ENCODE data around the gene NF2. TPM values are rescaled to one million over a fixed set of nuclear protein-coding genes. Genes with fewer than 3 reads are reported as not detected.

Gene NF2
- total RNA-seq, 2 experiments from 2014 or later: 23.1 to 24.5 TPM

- CTCF ChIA-PET: no interaction called here
- ATAC-seq (ENCODE audit: poor library complexity): no peak
These were observed 116.6 kb downstream of the NF2 start, which contains the start of gene CABP7 for GRCh38 chr22:29719899-29720645. Gene CABP7 (plus strand): TSS chr22:29720003. CDS start chr22:29720425, 422 bp downstream.

GRCh38 chr22:29720811-29721323, 117.4 kb downstream of the NF2 start:
- no peaks in the 10 kb centered on the region for H3K36me3 ChIP-seq (ENCODE audit: insufficient read depth, low read length)
- H3K4me3 Mint-ChIP-seq: no peak overlapping the region
- no peak overlapping the region for H3K4me3 ChIP-seq (ENCODE audit: low read length)
- no peak overlapping the region for H3K27ac ChIP-seq (ENCODE audit: low read depth in 1 of 2, low read length in 2 of 2)
- no peak for DNase-seq
- no peak for TF ChIP-seq CTCF (IDR thresholded peaks at IDR 0.05)
- H3K27ac Mint-ChIP-seq: no peak overlapping the region
- H3K36me3 Mint-ChIP-seq (ENCODE audit: low read depth): no peaks in the 10 kb centered on the region
- H3K9me3 ChIP-seq (ENCODE audit: control insufficient read depth in 1 of 2, insufficient read depth in 1 of 2, low read length in 2 of 2): peaks cover 0 to 8% of the 10 kb centered on the region in 2 experiments
- POLR2A ChIA-PET: no interaction called here
- H3K9me3 Mint-ChIP-seq: no peaks in the 10 kb centered on the region
- H3K27me3 Mint-ChIP-seq: peaks cover 46% of the 10 kb centered on the region
- H3K4me1 ChIP-seq (ENCODE audit: insufficient read depth, low read length): peaks cover 7% of the 10 kb centered on the region
- ATAC-seq (ENCODE audit: poor library complexity): no peak
- peaks cover 28 to 47% of the 10 kb centered on the region in 2 experiments for H3K27me3 ChIP-seq (ENCODE audit: control insufficient read depth in 1 of 2, insufficient read depth in 2 of 2, low read length in 2 of 2)
- intact Hi-C loops (cut with DNase I, micrococcal nuclease): no loop called here
- CTCF ChIA-PET: no interaction called here
- peaks cover 7% of the 10 kb centered on the region for H3K4me1 Mint-ChIP-seq (ENCODE audit: low read depth)

More at GRCh38 chr22:29719899-29720645, 116.6 kb downstream of the NF2 start, which contains the start of gene CABP7:
- Mint-ChIP-seq H3K27me3 (peaks cover 50% of the 10 kb centered on the region), H3K36me3 (ENCODE audit: low read depth) (no peaks in the 10 kb centered on the region), H3K9me3 (no peaks in the 10 kb centered on the region), H3K4me3 (peak within 1 kb of the TSS; percentile 30), H3K27ac (no peak within 1 kb of the TSS), H3K4me1 (ENCODE audit: low read depth) (peaks cover 7% of the 10 kb centered on the region)
- no peak for TF ChIP-seq CTCF (IDR thresholded peaks at IDR 0.05)
- H3K9me3 ChIP-seq (ENCODE audit: control insufficient read depth in 1 of 2, insufficient read depth in 1 of 2, low read length in 2 of 2): peaks cover 0 to 8% of the 10 kb centered on the region in 2 experiments
- H3K4me3 ChIP-seq (ENCODE audit: low read length): no peak within 1 kb of the TSS
- POLR2A ChIA-PET: no interaction called here
- H3K27me3 ChIP-seq (ENCODE audit: control insufficient read depth in 1 of 2, insufficient read depth in 2 of 2, low read length in 2 of 2): peaks cover 28 to 47% of the 10 kb centered on the region in 2 experiments
- intact Hi-C loops (cut with DNase I, micrococcal nuclease): no loop called here
- peaks cover 7% of the 10 kb centered on the region for H3K4me1 ChIP-seq (ENCODE audit: insufficient read depth, low read length)
- no peaks in the 10 kb centered on the region for H3K36me3 ChIP-seq (ENCODE audit: insufficient read depth, low read length)
- no peak for DNase-seq
- H3K27ac ChIP-seq (ENCODE audit: low read depth in 1 of 2, low read length in 2 of 2): no peak within 1 kb of the TSS

GRCh38 chr22:29722151-29722550, 118.7 kb downstream of the NF2 start:
- peaks cover 0 to 8% of the 10 kb centered on the region in 2 experiments for H3K9me3 ChIP-seq (ENCODE audit: control insufficient read depth in 1 of 2, insufficient read depth in 1 of 2, low read length in 2 of 2)
- H3K4me1 ChIP-seq (ENCODE audit: insufficient read depth, low read length): peaks cover 7% of the 10 kb centered on the region
- Mint-ChIP-seq H3K9me3 (no peaks in the 10 kb centered on the region), H3K4me1 (ENCODE audit: low read depth) (peaks cover 7% of the 10 kb centered on the region), H3K4me3 (no peak overlapping the region), H3K27me3 (peaks cover 33% of the 10 kb centered on the region), H3K36me3 (ENCODE audit: low read depth) (no peaks in the 10 kb centered on the region), H3K27ac (no peak overlapping the region)
- no peak for TF ChIP-seq CTCF (IDR thresholded peaks at IDR 0.05)
- peaks cover 22 to 40% of the 10 kb centered on the region in 2 experiments for H3K27me3 ChIP-seq (ENCODE audit: control insufficient read depth in 1 of 2, insufficient read depth in 2 of 2, low read length in 2 of 2)
- no peak overlapping the region for H3K27ac ChIP-seq (ENCODE audit: low read depth in 1 of 2, low read length in 2 of 2)
- POLR2A ChIA-PET: no interaction called here
- no peak for ATAC-seq (ENCODE audit: poor library complexity)
- CTCF ChIA-PET: no interaction called here
- intact Hi-C loops (cut with DNase I, micrococcal nuclease): no loop called here
- no peak overlapping the region for H3K4me3 ChIP-seq (ENCODE audit: low read length)
- no peak for DNase-seq
- H3K36me3 ChIP-seq (ENCODE audit: insufficient read depth, low read length): no peaks in the 10 kb centered on the region

Data from CD4-positive, alpha-beta T cell (primary cell).